ENCODE results near the gene MSL1. TPM values are rescaled to one million over a fixed set of nuclear protein-coding genes. Genes with fewer than 3 reads are reported as not detected.

The MSL1 gene
- total and polyA plus RNA-seq, 9 of the 15 experiments (the other 6 are each of a cell fraction or from before 2014, with no cell fraction given) = 13.8 to 120 (median 61.9) TPM

DNA sequence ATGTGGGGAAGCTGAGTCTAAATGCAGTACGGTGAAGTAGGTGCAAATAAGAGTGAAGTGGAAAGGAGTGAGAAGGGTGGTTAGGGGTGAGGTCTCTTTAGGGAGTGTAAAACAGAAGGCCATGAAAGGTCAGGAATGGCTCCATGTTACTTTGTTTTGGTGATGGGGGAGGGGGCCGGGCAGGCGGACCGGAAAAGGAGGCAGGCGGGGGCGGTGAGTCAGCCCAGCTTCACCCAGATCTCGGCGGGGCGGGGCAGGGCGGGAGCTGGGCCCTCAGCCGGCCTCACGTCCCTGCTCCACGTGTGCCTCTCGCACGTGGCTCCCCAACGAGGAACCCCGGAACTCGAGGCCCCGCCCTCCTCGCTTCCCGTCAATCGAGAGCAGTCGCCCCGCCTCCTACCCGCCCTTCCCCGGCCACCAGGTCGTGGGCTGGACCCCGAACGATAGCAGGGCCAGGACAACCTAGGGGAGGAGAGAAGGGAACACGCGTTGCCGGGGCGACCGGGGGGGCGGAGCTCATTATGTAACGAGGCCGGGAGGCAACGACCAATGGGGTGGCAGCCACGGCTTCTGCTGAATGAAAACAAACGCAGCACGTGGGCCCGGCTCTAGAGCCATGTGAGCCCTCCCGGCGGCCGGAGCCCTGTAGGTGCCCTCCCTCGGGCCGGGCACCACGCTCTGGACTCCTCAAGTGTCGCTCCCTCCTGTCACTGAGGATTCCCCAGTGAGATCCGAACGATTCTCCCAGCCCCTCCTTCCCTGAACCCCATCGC is 22.7 kb upstream of the MSL1 start (continued):
- TF ChIP-seq KDM5B (IDR thresholded peaks at IDR 0.05; ENCODE audit: insufficient replicate concordance, low read depth, low read length) (no peak), RCOR1 (IDR thresholded peaks at IDR 0.05; ENCODE audit: borderline replicate concordance in 1 of 2, low read depth in 2 of 2, low read length in 2 of 2) (peak in 1 of 2 experiments; percentile 44; a peak in 1 of 4 replicates), NFE2 (IDR thresholded peaks at IDR 0.05; ENCODE audit: low read depth) (peak; percentile 61), HCFC1 (IDR thresholded peaks at IDR 0.05; ENCODE audit: low read depth, low read length) (no peak; the same call in none of the 2 replicates)
- TF ChIP-seq, protein P1, sequence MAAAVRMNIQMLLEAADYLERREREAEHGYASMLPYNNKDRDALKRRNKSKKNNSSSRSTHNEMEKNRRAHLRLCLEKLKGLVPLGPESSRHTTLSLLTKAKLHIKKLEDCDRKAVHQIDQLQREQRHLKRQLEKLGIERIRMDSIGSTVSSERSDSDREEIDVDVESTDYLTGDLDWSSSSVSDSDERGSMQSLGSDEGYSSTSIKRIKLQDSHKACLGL (CRISPR knock-in tag; IDR thresholded peaks at IDR 0.05; ENCODE audit: borderline replicate concordance, poor library complexity, severe bottlenecking) = peak; percentile 93
- TF ChIP-seq, protein P2, sequence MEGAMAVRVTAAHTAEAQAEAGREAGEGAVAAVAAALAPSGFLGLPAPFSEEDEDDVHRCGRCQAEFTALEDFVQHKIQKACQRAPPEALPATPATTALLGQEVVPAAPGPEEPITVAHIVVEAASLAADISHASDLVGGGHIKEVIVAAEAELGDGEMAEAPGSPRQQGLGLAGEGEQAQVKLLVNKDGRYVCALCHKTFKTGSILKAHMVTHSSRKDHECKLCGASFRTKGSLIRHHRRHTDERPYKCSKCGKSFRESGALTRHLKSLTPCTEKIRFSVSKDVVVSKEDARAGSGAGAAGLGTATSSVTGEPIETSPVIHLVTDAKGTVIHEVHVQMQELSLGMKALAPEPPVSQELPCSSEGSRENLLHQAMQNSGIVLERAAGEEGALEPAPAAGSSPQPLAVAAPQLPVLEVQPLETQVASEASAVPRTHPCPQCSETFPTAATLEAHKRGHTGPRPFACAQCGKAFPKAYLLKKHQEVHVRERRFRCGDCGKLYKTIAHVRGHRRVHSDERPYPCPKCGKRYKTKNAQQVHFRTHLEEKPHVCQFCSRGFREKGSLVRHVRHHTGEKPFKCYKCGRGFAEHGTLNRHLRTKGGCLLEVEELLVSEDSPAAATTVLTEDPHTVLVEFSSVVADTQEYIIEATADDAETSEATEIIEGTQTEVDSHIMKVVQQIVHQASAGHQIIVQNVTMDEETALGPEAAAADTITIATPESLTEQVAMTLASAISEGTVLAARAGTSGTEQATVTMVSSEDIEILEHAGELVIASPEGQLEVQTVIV (CRISPR knock-in tag; IDR thresholded peaks at IDR 0.05; ENCODE audit: borderline replicate concordance) = no peak
